Measurements from ENCODE around the gene WDR5.

Gene WDR5

GRCh38 chr9:134175291-134175807 lies 39.5 kb downstream of the WDR5 start:
- no peaks in the 10 kb centered on the region for H3K4me1 ChIP-seq (ENCODE audit: low read length)
- H3K36me3 ChIP-seq (replicated peaks; ENCODE audit: insufficient read depth, low read length), result no peaks in the 10 kb centered on the region
- H3K79me2 ChIP-seq (ENCODE audit: low read length), result no peaks in the 10 kb centered on the region
- no peak overlapping the region for H3K4me3 ChIP-seq (ENCODE audit: low read length)
- no peaks in the 10 kb centered on the region for H3K9me2 ChIP-seq (replicated peaks; ENCODE audit: insufficient read depth, low read length)
- no peak overlapping the region for H3K9ac ChIP-seq (ENCODE audit: low read length)
- no peak overlapping the region for H2AFZ ChIP-seq (ENCODE audit: low read length)
- no peaks in the 10 kb centered on the region for H4K20me1 ChIP-seq (ENCODE audit: insufficient read depth, low read length)
- no peak for DNase-seq
- no peaks in the 10 kb centered on the region for H3F3A ChIP-seq (ENCODE audit: insufficient read depth, low read length)
- H3K9me3 ChIP-seq (replicated peaks; ENCODE audit: insufficient read depth, low read length), result no peaks in the 10 kb centered on the region
- peaks cover 88% of the 10 kb centered on the region for H3K27me3 ChIP-seq (replicated peaks; ENCODE audit: insufficient read depth, low read length)
- no peak for TF ChIP-seq EZH2 (optimal IDR thresholded peaks at IDR 0.05; ENCODE audit: low read depth, low read length)
- TF ChIP-seq EZH2phosphoT487 (IDR thresholded peaks at IDR 0.05; ENCODE audit: low read length), result no peak
- TF ChIP-seq CTCF (IDR thresholded peaks at IDR 0.05; ENCODE audit: low read length), result no peak
- H3K27ac ChIP-seq (ENCODE audit: low read length), result no peak overlapping the region
- no peak overlapping the region for H3K4me2 ChIP-seq (ENCODE audit: low read depth, low read length)

GRCh38 chr9:134175808-134176598 lies 40.1 kb downstream of the WDR5 start:
- Histone ChIP-seq H3K36me3 (replicated peaks; ENCODE audit: insufficient read depth, low read length) (no peaks in the 10 kb centered on the region), H3K27ac (ENCODE audit: low read length) (no peak overlapping the region), H3K4me3 (ENCODE audit: low read length) (no peak overlapping the region), H3K27me3 (replicated peaks; ENCODE audit: insufficient read depth, low read length) (peaks cover 94% of the 10 kb centered on the region), H2AFZ (ENCODE audit: low read length) (no peak overlapping the region), H3K4me2 (ENCODE audit: low read depth, low read length) (no peak overlapping the region), H3K9me3 (replicated peaks; ENCODE audit: insufficient read depth, low read length) (no peaks in the 10 kb centered on the region), H4K20me1 (ENCODE audit: insufficient read depth, low read length) (no peaks in the 10 kb centered on the region), H3K9me2 (replicated peaks; ENCODE audit: insufficient read depth, low read length) (no peaks in the 10 kb centered on the region), H3K79me2 (ENCODE audit: low read length) (no peaks in the 10 kb centered on the region), H3F3A (ENCODE audit: insufficient read depth, low read length) (no peaks in the 10 kb centered on the region), H3K4me1 (ENCODE audit: low read length) (no peaks in the 10 kb centered on the region), H3K9ac (ENCODE audit: low read length) (no peak overlapping the region)
- no peak for TF ChIP-seq CTCF (IDR thresholded peaks at IDR 0.05; ENCODE audit: low read length)
- TF ChIP-seq EZH2 (optimal IDR thresholded peaks at IDR 0.05; ENCODE audit: low read depth, low read length), result no peak
- TF ChIP-seq EZH2phosphoT487 (IDR thresholded peaks at IDR 0.05; ENCODE audit: low read length), result no peak
- no peak for DNase-seq

GRCh38 chr9:134176599-134176968 lies 40.7 kb downstream of the WDR5 start:
- no peak overlapping the region for H3K27ac ChIP-seq (ENCODE audit: low read length)
- no peaks in the 10 kb centered on the region for H3K36me3 ChIP-seq (replicated peaks; ENCODE audit: insufficient read depth, low read length)
- no peak for DNase-seq
- no peak overlapping the region for H3K4me2 ChIP-seq (ENCODE audit: low read depth, low read length)
- H3K27me3 ChIP-seq (replicated peaks; ENCODE audit: insufficient read depth, low read length), result peaks cover 94% of the 10 kb centered on the region
- H3K9me3 ChIP-seq (replicated peaks; ENCODE audit: insufficient read depth, low read length), result no peaks in the 10 kb centered on the region
- no peak overlapping the region for H3K9ac ChIP-seq (ENCODE audit: low read length)
- no peaks in the 10 kb centered on the region for H3K79me2 ChIP-seq (ENCODE audit: low read length)
- peaks cover 4% of the 10 kb centered on the region; the same call in 1 of the 2 replicates for H3K4me1 ChIP-seq (ENCODE audit: low read length)
- H4K20me1 ChIP-seq (ENCODE audit: insufficient read depth, low read length), result no peaks in the 10 kb centered on the region
- H3F3A ChIP-seq (ENCODE audit: insufficient read depth, low read length), result no peaks in the 10 kb centered on the region
- H3K9me2 ChIP-seq (replicated peaks; ENCODE audit: insufficient read depth, low read length), result no peaks in the 10 kb centered on the region
- no peak overlapping the region for H2AFZ ChIP-seq (ENCODE audit: low read length)
- no peak for TF ChIP-seq EZH2phosphoT487 (IDR thresholded peaks at IDR 0.05; ENCODE audit: low read length)
- no peak for TF ChIP-seq CTCF (IDR thresholded peaks at IDR 0.05; ENCODE audit: low read length)
- TF ChIP-seq EZH2 (optimal IDR thresholded peaks at IDR 0.05; ENCODE audit: low read depth, low read length), result no peak
- no peak overlapping the region for H3K4me3 ChIP-seq (ENCODE audit: low read length)
